Stimulated activated CD8-positive, alpha-beta memory T cell treated with anti-CD3 and anti-CD28 coated beads, Interleukin-12 subunit alpha, Interleukin-12 subunit beta, amount 100 ng/mL, for 24 hours (primary cell): ENCODE measurements around the gene HNRNPR.
A peak's percentile ranks its signal among the peaks of the same experiment; 100 is the strongest.

ENCODE experiments used
- DNase-seq: peaks from one replicate; pipeline ENCODE4 v3.0.0-alpha.2; 2020; ENCODE audit errors: extremely low read depth

The HNRNPR gene

GRCh38 chr1:23369335-23370013 is 25.4 kb upstream of the HNRNPR start, which contains the start of gene ZNF436:
Gene ZNF436, minus strand, starts transcription at chr1:23369836. Its CDS starts 1,831 bp downstream, at chr1:23368005.
- DNase-seq: no peak

GRCh38 chr1:23368562-23369334 is 24.7 kb upstream of the HNRNPR start:
- peak; percentile 70 for DNase-seq

GRCh38 chr1:23367791-23368561 is 23.9 kb upstream of the HNRNPR start:
- peak; percentile 97 for DNase-seq

GRCh38 chr1:23367451-23367790 is 23.3 kb upstream of the HNRNPR start:
- no peak for DNase-seq

- no peak for DNase-seq
Measured at GRCh38 chr1:23366598-23366997, 22.5 kb upstream of the HNRNPR start.

- no peak for DNase-seq
Measured at GRCh38 chr1:23366146-23366545, 22.1 kb upstream of the HNRNPR start.

- DNase-seq: no peak
Measured at GRCh38 chr1:23362218-23362713, 18.2 kb upstream of the HNRNPR start.

GRCh38 chr1:23358310-23358875 is 14.3 kb upstream of the HNRNPR start:
- DNase-seq: no peak

GRCh38 chr1:23357138-23357908 is 13.2 kb upstream of the HNRNPR start:
- no peak for DNase-seq

- DNase-seq: no peak
Measured at GRCh38 chr1:23356471-23357137, 12.5 kb upstream of the HNRNPR start.

- no peak for DNase-seq
Measured at GRCh38 chr1:23354245-23354644, 10.2 kb upstream of the HNRNPR start.

- no peak for DNase-seq
Measured at GRCh38 chr1:23352096-23352695, 8.1 kb upstream of the HNRNPR start.

- no peak for DNase-seq
Measured at GRCh38 chr1:23345920-23346319, 1.8 kb upstream of the HNRNPR start.

GRCh38 chr1:23344987-23345472 is 946 bp upstream of the HNRNPR start:
- no peak for DNase-seq

- DNase-seq: no peak
Measured at GRCh38 chr1:23343221-23344110, 618 bp downstream of the HNRNPR start.

- DNase-seq: no peak
Measured at GRCh38 chr1:23341931-23342692, 2.0 kb downstream of the HNRNPR start.

- no peak for DNase-seq
Measured at GRCh38 chr1:23339632-23340031, 4.5 kb downstream of the HNRNPR start.

- DNase-seq: no peak
Measured at GRCh38 chr1:23337869-23338268, 6.2 kb downstream of the HNRNPR start.
